Smooth muscle cell (in vitro differentiated cells): Measurements from ENCODE around the gene RAB36. TPM values are rescaled to one million over a fixed set of nuclear protein-coding genes. Genes with fewer than 3 reads are reported as not detected.

Experiments used
- DNase-seq: peaks from one replicate; lab custom pipeline; 2025; ENCODE audit not compliant: unreplicated experiment; lab: John Stamatoyannopoulos, UW
- H2AFZ ChIP-seq: fragments of 200-600 bp; sonication (generic); 2 replicates; pipeline ENCODE4 v1.6.0; 2016; ENCODE audit warnings: antibody characterized with exemption, low read depth, mild to moderate bottlenecking
- H3F3A ChIP-seq: fragments of 200-600 bp; sonication (generic); 2 replicates; pipeline ENCODE4 v1.6.0; 2017; ENCODE audit warnings: antibody characterized with exemption, low read depth
- H3K27ac ChIP-seq: fragments of 200-600 bp; sonication (generic); 2 replicates; pipeline ENCODE4 v1.5.1; 2016; ENCODE audit warnings: low read depth, mild to moderate bottlenecking
- H3K27me3 ChIP-seq: fragments of 200-600 bp; sonication (generic); 2 replicates; pipeline ENCODE4 v1.6.1; 2016; ENCODE audit warnings: low read depth, mild to moderate bottlenecking
- H3K36me3 ChIP-seq: fragments of 200-600 bp; sonication (generic); 2 replicates; pipeline ENCODE4 v1.5.1; 2016; ENCODE audit warnings: low read depth
- H3K4me1 ChIP-seq: fragments of 200-600 bp; sonication (generic); 2 replicates; pipeline ENCODE4 v1.5.1; 2016; ENCODE audit warnings: low read depth
- H3K4me2 ChIP-seq: fragments of 200-600 bp; sonication (generic); 2 replicates; pipeline ENCODE4 v1.6.0; 2016; ENCODE audit warnings: mild to moderate bottlenecking
- H3K4me3 ChIP-seq: fragments of 200-600 bp; sonication (generic); 2 replicates; pipeline ENCODE4 v1.5.1; 2016; ENCODE audit warnings: mild to moderate bottlenecking
- H3K79me2 ChIP-seq: fragments of 200-600 bp; sonication (generic); 2 replicates; pipeline ENCODE4 v1.6.0; 2016; ENCODE audit warnings: low read depth, mild to moderate bottlenecking
- H3K9ac ChIP-seq: fragments of 200-600 bp; sonication (generic); 2 replicates; pipeline ENCODE4 v1.6.0; 2016; ENCODE audit warnings: low read depth
- H3K9me3 ChIP-seq: fragments of 200-600 bp; sonication (generic); replicated peaks from 2 replicates; pipeline ENCODE4 v1.5.1; 2016; ENCODE audit warnings: low read depth
- H4K20me1 ChIP-seq: fragments of 200-600 bp; sonication (generic); 2 replicates; pipeline ENCODE4 v1.6.0; 2016; ENCODE audit warnings: low read depth
- CTCF ChIP-seq: fragments of 200-600 bp; sonication (generic); IDR thresholded peaks from 2 replicates; pipeline ENCODE4 v1.5.1; 2017; ENCODE audit warnings: borderline replicate concordance, mild to moderate bottlenecking, antibody characterized with exemption; ENCODE audit not compliant: insufficient read depth, poor library complexity, severe bottlenecking
- WGBS: methylation state at CpG from one replicate; pipeline ENCODE4 v1.1.7; 2016; ENCODE audit warnings: low lambda C conversion rate; 5-methylcytosine and 5-hydroxymethylcytosine counted together
- polyA plus RNA-seq: library from polyadenylated mRNA; unstranded; fragments of >200 nt; fragmentation: Nextera tagmentation; extraction: Ambion mirVana; gene quantifications from 2 replicates; pipeline ENCODE4 v1.2.1, GENCODE V29; 2016
- total RNA-seq: library from RNA; depleted of rRNA; stranded (reverse); fragments of >200 nt; gene quantifications from 2 replicates; pipeline ENCODE4 v1.2.3, GENCODE V29; 2014

Gene RAB36
- total and polyA plus RNA-seq, 2 experiments from 2014 or later: 1.9 to 2.0 TPM

GRCh38 chr22:23161029-23161428 is 15.8 kb downstream of the RAB36 start:
- Histone ChIP-seq H3K36me3 (no peaks in the 10 kb centered on the region), H3K27me3 (no peaks in the 10 kb centered on the region), H3F3A (no peaks in the 10 kb centered on the region), H3K79me2 (no peaks in the 10 kb centered on the region), H3K4me1 (peaks cover 4% of the 10 kb centered on the region), H3K9ac (no peak overlapping the region), H3K9me3 (no peaks in the 10 kb centered on the region), H2AFZ (no peak overlapping the region), H4K20me1 (no peaks in the 10 kb centered on the region), H3K4me2 (no peak overlapping the region), H3K27ac (no peak overlapping the region), H3K4me3 (no peak overlapping the region)
- DNase-seq: no peak
- WGBS: 94% methylated on average over 4 of the region's 4 CpGs
- TF ChIP-seq CTCF: no peak

- H3K4me1 ChIP-seq: peaks cover 4% of the 10 kb centered on the region
- no peaks in the 10 kb centered on the region for H3K27me3 ChIP-seq
- no peaks in the 10 kb centered on the region for H3K79me2 ChIP-seq
- H3K4me2 ChIP-seq: no peak overlapping the region
- no peaks in the 10 kb centered on the region for H4K20me1 ChIP-seq
- H3K9ac ChIP-seq: no peak overlapping the region
- no peak for TF ChIP-seq CTCF
- H3K4me3 ChIP-seq: no peak overlapping the region
- H3F3A ChIP-seq: no peaks in the 10 kb centered on the region
- H3K27ac ChIP-seq: no peak overlapping the region
- WGBS: 85% methylated on average over 13 of the region's 13 CpGs
- no peak for DNase-seq
- no peaks in the 10 kb centered on the region for H3K36me3 ChIP-seq
- no peaks in the 10 kb centered on the region for H3K9me3 ChIP-seq
- H2AFZ ChIP-seq: no peak overlapping the region
Measured at GRCh38 chr22:23161574-23161973, 16.3 kb downstream of the RAB36 start.

GRCh38 chr22:23163665-23164064 is 18.4 kb downstream of the RAB36 start:
- H3K4me2 ChIP-seq: no peak overlapping the region
- H3K36me3 ChIP-seq: no peaks in the 10 kb centered on the region
- H3K4me1 ChIP-seq: peaks cover 6% of the 10 kb centered on the region
- no peaks in the 10 kb centered on the region for H3K79me2 ChIP-seq
- no peaks in the 10 kb centered on the region for H4K20me1 ChIP-seq
- no peak overlapping the region for H3K4me3 ChIP-seq
- H3K9ac ChIP-seq: no peak overlapping the region
- no peaks in the 10 kb centered on the region for H3F3A ChIP-seq
- H3K9me3 ChIP-seq: no peaks in the 10 kb centered on the region
- no peak for DNase-seq
- H3K27me3 ChIP-seq: no peaks in the 10 kb centered on the region
- H3K27ac ChIP-seq: no peak overlapping the region
- no peak for TF ChIP-seq CTCF
- H2AFZ ChIP-seq: no peak overlapping the region
- WGBS: 98% methylated on average over 8 of the region's 8 CpGs

- no peaks in the 10 kb centered on the region for H4K20me1 ChIP-seq
- H3K9ac ChIP-seq: no peak overlapping the region
- no peak overlapping the region for H3K27ac ChIP-seq
- no peaks in the 10 kb centered on the region for H3F3A ChIP-seq
- peaks cover 6% of the 10 kb centered on the region for H3K4me1 ChIP-seq
- H3K4me3 ChIP-seq: no peak overlapping the region
- H3K4me2 ChIP-seq: no peak overlapping the region
- no peak for DNase-seq
- H3K27me3 ChIP-seq: no peaks in the 10 kb centered on the region
- H2AFZ ChIP-seq: no peak overlapping the region
- H3K9me3 ChIP-seq: no peaks in the 10 kb centered on the region
- no peaks in the 10 kb centered on the region for H3K79me2 ChIP-seq
- H3K36me3 ChIP-seq: no peaks in the 10 kb centered on the region
- no peak for TF ChIP-seq CTCF
- 88% methylated on average over 11 of the region's 11 CpGs for WGBS
Measured at GRCh38 chr22:23164091-23164490, 18.8 kb downstream of the RAB36 start.
